GM19099 (cell line): Measurements from ENCODE around the gene CST3.

Source experiments
- POLR2A ChIP-seq: IDR thresholded peaks from 3 replicates; pipeline ENCODE4 v1.6.1; 2011; ENCODE audit warnings: low read depth; ENCODE audit not compliant: insufficient read length; ENCODE audit errors: extremely low read depth

The CST3 gene

DNA sequence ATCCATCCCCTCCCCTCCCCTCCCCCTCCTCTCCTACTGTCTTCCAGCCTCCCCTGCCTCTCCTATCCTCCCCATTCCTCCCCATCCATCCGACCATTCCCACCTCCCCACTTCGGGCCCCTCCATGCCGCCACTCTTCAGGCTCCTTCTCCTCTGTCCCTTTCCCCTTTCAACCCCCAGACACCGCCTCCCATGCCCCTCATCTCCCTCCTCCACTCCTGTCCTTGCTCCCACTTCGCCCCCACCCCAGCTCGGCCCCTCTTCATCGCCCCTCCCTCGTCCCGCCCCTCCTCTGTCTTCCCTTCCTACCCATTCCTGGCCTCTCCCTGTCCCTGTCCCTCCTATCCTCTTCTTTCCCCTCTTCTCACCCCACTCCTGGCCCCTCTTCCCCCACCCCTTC is 554 bp upstream of the CST3 start:
- TF ChIP-seq POLR2A: no peak

DNA sequence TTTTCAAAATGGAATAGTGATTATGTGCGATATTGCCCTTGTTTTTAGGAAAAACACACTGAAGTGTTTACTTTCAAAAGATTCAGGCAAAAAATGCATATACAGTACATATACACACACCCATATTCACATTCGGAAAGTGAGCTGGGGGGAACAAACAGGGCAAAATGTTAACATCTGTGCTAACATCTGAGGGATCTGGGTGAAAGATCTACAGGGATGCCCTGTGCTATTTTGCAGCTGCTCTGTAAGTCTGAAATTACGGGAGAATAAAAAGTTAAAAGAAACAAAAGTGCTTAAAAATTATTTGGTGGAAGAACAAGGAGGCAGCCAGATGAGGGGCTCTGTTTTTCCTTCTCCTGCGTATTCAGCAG is 860 bp downstream of the CST3 start:
- no peak for TF ChIP-seq POLR2A

DNA sequence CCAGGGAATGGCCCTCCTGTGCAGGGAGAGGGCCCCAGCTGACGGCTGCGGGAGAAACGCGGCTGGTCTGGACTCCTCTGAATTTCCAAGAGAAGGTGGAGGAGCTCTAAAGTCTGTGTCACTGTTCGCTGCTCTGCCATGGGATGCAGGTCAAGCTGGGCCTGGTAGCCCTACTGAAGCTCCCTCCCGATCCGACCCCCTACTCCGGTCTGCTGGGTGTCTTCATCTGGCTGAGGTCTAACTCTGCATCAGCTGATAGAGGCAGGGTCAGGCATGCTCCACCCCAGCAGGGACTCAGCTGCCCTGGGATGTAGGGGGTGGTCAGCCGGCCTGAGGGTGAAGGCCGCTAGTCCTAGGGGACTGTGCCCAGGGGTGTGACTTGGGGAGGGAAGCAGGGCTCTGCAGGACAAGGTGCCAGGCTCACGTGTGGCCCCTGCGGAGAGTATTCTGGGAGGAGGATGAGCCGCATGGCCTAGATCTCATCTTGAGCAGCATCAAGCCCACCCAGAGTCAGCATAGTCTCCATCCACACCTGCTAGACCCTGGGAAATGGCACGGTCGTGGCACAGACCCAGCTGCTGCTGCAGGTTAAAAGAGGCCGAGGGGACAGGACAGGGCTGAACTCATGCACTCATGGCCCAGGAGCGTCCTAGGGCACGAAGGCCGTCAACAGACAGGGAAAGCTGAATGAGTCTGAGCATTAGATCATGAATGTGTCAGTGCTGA is 1.4 kb downstream of the CST3 start:
- no peak for TF ChIP-seq POLR2A

DNA sequence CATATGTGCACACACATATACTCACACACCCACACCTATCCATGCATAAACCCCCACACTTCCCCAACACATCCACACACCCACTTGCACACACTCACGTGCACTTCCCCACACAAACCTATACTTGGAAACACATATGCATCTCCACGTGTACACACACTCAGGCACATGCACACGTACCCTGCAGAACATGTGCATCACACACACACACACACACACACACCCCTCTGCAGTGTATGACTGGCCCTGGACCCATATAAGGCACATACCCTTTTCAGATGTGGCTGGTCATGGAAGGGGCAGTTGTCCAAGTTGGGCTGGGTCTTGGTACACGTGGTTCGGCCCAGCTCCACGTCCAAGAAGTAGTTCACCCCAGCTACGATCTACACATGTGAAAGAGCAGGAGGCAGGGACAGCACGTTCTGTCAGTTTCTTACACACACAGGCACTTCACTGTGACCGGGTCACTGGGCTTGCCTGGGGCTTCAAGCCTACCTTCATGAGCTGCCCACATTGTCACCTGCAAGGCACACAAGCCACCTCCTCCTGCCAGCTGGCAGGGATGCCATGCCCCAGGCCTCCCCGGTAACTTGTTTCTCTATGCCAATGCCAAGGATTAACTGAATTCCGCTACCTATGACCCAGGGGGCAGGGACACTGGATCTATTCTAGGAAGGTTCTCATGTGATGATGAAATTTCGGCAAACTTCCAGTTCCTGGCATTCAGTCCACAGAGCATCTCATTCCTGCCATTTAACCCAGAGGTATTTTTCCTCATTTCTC is 2.6 kb downstream of the CST3 start:
- no peak for TF ChIP-seq POLR2A

DNA sequence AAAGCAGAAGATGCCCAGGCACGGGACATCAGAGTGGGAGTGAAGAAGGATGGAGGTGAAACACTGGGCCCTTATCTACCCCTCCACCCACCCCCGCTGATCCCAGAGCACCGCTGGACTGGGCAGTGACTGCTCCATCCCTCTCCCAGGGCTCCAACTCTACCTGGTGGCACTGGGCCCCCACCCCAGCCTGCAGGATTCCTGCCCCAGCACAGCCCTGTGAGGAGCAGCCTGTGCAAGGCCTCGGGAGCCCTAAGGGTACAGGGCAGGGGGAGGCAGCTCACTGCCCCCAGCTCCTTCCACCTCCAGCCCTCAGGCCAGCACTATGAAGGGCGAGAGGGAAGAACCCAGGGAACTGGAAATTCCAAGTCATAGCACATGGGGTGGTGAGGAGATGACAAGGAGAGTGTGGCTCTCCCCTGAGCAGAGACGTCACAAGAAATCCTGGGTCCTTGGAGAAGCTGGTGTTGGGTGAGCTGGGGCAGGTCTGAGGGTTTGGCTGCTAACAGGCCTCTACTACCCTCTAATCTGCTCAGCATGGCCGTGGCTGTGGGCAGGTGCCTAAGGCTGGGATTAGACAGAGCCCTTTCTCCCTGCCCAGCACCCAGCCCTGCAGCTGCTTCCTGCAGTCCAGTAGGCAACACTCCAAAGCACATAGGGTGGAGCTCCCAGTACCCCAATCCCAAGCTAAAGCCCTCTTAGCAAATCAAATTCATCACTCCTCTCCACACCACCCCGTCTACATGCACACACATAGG is 3.5 kb downstream of the CST3 start:
- TF ChIP-seq POLR2A: no peak

DNA sequence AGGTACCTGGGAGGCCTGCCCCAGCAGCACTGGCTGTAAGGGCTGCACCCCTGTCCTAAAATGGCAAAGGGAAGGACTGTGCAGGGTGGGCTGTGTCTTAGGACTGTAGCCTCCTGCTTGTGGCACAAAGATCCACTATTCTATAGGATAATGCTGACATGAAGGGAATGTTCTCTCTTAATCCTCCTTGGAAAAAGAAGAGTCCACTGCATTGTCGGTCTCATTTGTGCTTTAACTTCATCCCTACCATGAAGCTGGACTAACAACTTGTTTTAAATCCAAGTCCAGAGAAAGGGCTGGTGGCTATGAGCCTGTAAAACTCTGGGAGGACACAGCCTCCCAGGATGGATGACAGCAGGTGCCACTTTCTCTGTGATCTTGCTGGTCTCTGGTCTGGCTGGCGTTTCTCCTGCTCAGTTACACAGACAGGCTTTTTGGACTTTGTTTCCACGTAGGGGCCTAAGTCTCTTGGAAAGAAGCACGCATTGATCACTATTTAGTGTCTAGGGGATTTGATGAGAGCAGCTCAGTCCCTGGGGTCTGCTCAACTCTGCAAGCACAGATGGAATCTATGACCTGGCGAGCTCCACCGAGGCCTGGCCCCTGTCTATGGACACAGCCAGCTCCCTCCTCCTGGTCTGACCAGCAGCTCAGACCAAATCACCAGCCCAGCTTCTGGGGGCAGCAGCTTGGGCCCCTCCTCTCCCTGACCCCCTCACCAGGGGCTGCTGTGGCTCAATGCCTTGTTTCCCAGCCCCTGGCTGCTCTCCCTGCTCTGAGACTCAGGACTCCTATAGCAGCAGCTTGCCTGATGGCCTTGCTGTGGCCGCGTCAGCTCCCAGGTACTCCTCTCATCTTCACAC is 4.8 kb downstream of the CST3 start:
- TF ChIP-seq POLR2A: no peak

DNA sequence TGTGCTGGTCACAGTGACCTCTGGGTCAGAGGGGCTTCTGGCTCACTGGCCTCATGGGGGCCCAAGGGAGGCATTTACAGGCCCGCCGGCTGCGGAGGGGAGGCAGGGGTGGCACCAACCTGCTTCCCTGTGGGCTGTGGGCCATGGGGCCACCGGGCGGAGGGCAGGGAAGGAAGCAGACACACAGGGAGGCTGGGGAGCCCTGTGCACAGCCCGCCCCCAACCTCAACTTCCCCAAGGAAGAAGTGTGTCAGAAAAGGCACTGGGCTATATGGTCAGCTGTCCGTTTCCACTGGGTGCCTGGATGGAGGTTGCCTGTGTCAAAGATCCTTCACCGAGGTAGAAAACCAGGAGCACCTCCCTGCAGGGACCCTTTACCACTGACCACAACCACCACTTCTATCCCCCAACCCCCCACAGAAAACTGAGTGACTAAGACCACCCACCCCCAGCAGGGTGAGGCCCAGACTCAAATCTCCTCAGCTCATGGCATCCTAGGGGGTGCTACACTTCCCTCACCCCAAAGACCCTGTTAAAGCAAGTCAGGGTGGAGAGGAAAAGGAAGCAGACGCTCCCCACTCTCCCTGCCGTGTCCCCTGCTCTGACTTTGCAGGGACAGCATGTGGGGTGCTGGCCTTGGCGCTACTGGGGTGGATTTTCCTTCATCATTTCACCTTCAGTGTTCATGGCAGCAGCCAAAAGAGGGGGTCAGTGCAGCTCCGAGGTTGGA is 5.6 kb downstream of the CST3 start:
- no peak for TF ChIP-seq POLR2A

DNA sequence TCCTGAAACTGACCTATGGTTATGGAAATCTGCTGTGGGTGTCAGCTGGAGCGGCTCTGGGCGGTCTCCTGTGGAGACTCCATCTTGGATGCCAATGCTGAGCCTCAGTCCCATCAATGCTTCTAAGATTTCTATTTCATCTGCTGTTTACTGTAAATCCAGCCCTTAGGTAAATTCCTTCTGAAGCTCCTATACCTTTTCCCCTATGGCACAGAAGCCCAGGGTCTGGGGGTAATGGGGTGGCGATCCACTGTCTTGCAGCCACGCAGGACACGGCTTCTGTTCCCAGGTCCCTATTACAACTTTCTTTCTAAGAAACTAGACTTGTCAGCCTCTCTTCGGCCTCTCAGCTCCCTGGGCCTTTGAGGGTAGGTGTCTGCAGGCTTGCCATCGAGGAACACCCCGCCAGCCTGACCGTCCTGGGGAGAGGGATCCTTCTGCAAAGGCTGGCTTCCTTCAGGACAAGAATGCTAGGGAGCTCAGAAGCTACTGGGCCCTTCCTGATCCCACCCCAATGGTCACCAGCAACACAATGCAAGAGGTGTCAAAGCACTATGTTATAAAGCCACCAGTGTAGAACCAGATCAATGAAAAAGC is 6.4 kb downstream of the CST3 start:
- TF ChIP-seq POLR2A: no peak

DNA sequence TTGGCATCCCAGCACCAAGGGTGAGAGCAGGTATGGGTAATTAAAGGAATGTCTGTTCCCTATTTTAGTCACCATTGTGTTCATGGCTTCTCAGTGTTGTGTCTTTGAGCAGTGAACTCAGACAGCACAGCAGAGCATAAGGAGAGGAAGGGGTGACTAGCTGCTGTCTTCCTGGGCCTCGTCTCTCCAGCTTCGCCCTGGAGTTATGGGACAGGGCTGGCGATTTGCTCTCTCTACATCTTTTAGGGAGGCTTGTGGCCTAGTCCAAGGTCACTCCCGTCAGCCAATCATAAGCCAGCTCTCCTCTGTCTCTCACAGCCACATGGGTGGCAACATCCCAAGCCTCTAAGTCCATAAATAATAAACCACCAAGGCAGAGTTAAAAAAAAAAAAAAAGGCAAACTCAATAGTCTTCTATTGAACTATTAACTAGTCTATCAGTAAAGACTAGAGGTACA is 7.3 kb downstream of the CST3 start:
- no peak for TF ChIP-seq POLR2A

DNA sequence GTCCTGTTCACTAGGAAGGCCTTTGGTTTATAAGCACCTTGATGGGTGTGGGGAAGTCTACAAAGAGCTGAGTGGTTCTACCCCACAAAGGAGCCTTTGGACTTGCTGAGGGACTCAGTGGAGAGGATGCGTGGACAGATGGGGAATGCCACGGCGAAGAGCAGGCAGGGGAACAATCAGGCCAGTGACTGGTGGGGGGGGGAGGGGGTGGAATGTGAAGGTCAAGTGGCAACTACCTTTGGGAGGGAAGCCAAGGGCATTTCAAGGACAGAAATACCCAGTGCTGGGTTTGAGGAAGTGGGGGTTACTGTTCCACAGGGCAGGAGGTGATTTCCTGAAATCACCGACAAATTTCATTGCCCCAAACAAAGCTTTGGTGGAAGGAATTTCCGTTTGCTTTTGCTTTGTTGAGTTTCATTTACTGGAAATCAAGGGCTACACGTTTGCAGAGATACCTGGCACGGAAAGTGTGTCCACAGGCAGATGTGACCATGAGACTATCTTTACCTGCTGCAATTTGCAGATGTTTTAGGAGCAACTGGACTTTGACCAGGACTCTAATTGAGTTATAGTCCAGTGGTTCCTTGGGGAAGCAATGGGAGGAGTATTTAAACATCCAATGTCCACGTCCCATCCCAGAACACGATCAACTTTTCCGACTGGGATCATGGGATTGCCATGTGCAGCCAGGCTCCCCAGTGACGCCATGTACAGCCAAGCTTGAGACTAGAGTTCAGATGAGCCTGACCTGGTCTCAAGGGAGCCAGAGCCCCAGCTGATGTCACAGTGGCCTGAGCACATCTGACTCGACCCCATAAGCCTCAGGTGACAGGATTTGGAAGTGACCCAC is 8.0 kb downstream of the CST3 start:
- TF ChIP-seq POLR2A: no peak

DNA sequence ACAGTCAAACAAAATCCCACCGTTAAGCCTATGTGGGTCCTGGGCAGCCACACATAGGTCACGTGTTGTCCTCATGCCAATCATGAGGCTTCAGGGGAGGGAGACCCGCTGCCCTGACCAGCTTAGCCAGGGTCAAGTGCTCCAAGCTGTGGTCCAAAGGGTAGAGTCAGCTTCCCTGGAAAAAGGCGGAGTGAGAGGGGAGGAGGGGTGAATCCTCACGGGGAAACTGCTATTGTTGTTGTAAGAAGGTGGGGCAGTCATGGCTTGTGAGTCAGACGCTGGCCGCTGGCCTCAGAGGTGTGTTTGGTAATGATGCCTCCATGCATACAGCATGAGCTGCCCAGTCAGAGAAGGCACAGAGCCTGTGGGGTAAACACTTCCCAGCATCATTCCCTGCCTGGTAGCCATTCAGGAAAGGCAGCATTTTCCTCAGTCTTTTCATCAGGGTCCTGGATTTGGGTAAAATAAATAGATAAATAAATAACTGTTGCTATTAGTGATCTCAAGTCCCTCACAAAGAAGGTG is 8.7 kb downstream of the CST3 start:
- TF ChIP-seq POLR2A: no peak

DNA sequence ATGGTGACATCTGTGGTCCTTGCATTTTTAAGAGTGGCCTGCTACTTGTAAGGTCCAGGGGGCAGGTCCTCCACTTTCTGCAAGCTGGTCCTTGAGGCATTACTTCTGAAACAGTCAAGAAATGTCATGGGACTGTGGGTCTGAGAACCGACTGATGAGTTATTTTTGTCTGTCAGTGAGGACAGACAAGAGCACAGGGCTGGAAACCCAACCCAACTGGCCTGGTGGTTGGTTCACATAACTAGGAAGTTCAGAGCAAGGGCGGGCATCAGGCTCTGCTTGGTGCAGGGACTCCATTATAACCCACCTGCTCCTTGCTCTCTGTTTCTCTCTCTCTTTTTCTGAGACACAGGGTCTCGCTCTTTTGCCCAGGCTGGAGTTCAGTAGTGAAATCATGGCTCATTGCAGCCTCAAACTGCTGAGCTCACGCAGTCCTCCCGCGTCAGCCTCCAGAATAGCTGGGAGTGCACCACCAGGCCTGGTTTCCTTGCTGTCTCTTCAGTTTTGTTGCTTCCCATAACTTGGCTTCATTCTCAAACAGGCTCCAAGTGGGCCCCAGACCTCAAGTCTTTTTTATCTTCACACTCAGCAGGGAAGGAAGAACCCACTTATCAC is 9.2 kb downstream of the CST3 start:
- no peak for TF ChIP-seq POLR2A

DNA sequence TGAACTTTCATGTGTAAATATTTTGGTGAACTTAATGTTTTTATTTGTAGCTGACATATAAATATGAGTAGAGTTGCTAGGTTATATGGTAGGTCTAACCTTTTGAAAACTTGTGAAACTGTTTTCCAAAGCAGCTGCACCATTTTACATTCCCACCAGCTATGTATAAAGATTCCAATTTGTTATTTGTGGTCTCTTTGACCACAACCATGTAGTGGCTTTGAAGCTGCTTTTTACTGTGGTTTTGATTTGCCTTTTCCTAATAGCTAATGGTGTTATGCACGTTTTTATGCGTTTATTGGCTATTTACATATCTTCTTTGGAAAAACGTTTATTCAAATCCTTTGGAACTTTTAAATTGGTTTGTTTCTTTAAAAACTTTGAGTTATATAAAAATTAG is 10.3 kb downstream of the CST3 start:
- no peak for TF ChIP-seq POLR2A
